ENCODE data around the gene SMAD7. TPM values are rescaled to one million over a fixed set of nuclear protein-coding genes. Genes with fewer than 3 reads are reported as not detected.

SMAD7 gene
- total RNA-seq, 4 donors from 2014 or later, result 22.5 to 54.9 (median 40.0) TPM

DNA sequence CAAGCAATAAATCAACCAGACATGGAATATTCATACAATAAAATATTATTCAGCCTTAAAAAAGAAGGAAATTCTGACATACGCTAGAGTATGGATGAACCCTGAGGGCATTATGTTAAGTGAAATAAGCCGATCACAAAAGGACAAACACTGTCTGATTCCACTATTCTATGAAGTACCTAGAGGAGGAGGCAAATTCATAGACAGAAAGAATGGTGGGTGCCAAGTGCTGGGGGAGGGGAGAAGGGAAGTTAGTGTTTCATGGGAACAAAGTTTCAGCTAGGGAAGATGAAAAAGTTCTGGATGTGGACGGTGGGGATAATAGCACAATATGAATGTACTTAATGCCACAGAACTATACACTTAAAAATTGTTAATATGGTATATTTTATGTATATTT, 19.8 kb downstream of the SMAD7 start:
- peak overlapping the region in 2 of 4 donors; percentile 26 to 47 for H3K4me3 ChIP-seq
- WGBS, result 64% methylated on average over 3 of the region's 3 CpGs
- H3K9me3 ChIP-seq, result no peaks in the 10 kb centered on the region
- intact Hi-C loops (cut with DNase I), result no loop called here
- no peak for DNase-seq (ENCODE audit: extremely low spot score)
- H3K27me3 ChIP-seq, result no peaks in the 10 kb centered on the region
- TF ChIP-seq EP300 (IDR thresholded peaks at IDR 0.05) (no peak), POLR2AphosphoS5 (IDR thresholded peaks at IDR 0.05) (no peak), CTCF (IDR thresholded peaks at IDR 0.05) (no peak)
- H3K36me3 ChIP-seq, result no peaks in the 10 kb centered on the region
- peak overlapping the region; percentile 83 to 97 (median 88) for H3K27ac ChIP-seq (replicated peaks in 1 of 4)
- peaks cover 100% of the 10 kb centered on the region in 4 donors for H3K4me1 ChIP-seq

- Histone ChIP-seq H3K4me3 (peak overlapping the region; percentile 8 to 47 (median 24)), H3K27me3 (no peaks in the 10 kb centered on the region), H3K36me3 (no peaks in the 10 kb centered on the region), H3K9me3 (no peaks in the 10 kb centered on the region), H3K4me1 (peaks cover 97 to 100% (median 99%) of the 10 kb centered on the region in 4 donors), H3K27ac (replicated peaks in 1 of 4) (peak overlapping the region; percentile 83 to 97 (median 88))
- intact Hi-C loops (cut with DNase I), result no loop called here
- DNase-seq (ENCODE audit: extremely low spot score), result no peak
- TF ChIP-seq POLR2A (IDR thresholded peaks at IDR 0.05; ENCODE audit: low read depth) (no peak), EP300 (IDR thresholded peaks at IDR 0.05) (no peak), POLR2AphosphoS5 (IDR thresholded peaks at IDR 0.05) (peak in 1 of 2 donors; percentile 27)
- WGBS, result 42% methylated on average over 16 of the region's 20 CpGs
These were observed 20.6 kb downstream of the SMAD7 start for GRCh38 chr18:48929941-48930713.

DNA sequence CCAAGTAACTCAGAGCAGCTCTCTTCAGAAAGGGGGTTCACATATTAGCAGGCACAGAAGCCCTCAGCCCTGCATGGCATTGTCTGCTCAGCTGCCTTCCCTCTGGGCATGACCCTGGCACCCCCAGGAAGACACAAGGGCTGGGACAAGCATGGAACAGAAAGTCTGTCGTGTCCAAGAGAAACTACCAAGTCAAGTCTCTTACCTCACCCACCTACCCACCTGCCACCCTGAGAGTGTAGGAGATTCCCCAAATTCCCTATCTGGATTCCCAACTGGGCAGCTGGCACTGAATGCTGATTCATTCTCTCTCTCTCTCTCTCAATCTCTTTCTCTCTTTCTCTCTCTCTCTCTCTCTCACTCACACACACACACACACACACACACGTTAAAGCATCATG, 21.6 kb downstream of the SMAD7 start:
- intact Hi-C loops (cut with DNase I), result no loop called here
- no peaks in the 10 kb centered on the region for H3K27me3 ChIP-seq
- H3K4me3 ChIP-seq, result peak overlapping the region; percentile 10 to 47 (median 18)
- TF ChIP-seq CTCF (IDR thresholded peaks at IDR 0.05) (no peak), POLR2AphosphoS5 (IDR thresholded peaks at IDR 0.05) (no peak), POLR2A (IDR thresholded peaks at IDR 0.05; ENCODE audit: low read depth) (no peak), EP300 (IDR thresholded peaks at IDR 0.05) (no peak)
- peak overlapping the region; percentile 83 to 97 (median 88) for H3K27ac ChIP-seq (replicated peaks in 1 of 4)
- peaks cover 97 to 100% (median 99%) of the 10 kb centered on the region in 4 donors for H3K4me1 ChIP-seq
- DNase-seq (ENCODE audit: extremely low spot score), result no peak
- no peaks in the 10 kb centered on the region for H3K36me3 ChIP-seq
- no peaks in the 10 kb centered on the region for H3K9me3 ChIP-seq
- 29% methylated on average over 2 of the region's 2 CpGs for WGBS

DNA sequence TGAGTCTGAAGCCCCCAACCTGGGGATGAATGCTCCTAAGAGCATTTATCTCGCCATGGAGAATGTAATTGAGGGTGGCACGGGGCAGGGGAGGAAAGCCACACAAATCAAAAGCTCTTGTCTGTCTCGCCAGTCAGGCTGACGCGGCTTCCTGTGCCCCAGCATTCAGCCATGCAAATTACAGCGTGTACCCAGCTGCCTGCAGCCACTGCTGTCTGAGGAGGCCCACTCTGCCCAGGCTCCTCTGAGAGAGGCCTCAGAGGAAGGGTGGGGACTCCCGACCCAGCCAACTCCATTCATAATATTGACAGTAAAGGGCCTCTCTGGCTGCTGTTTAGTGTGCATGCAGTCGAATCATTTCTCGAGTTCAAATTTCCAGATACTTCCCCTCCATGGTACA, 22.0 kb downstream of the SMAD7 start:
- 15% methylated on average over 8 of the region's 9 CpGs for WGBS
- Histone ChIP-seq H3K4me1 (peaks cover 97 to 100% (median 99%) of the 10 kb centered on the region in 4 donors), H3K27me3 (no peaks in the 10 kb centered on the region), H3K9me3 (no peaks in the 10 kb centered on the region), H3K36me3 (no peaks in the 10 kb centered on the region), H3K4me3 (peak overlapping the region; percentile 10 to 30 (median 18)), H3K27ac (replicated peaks in 1 of 4) (peak overlapping the region; percentile 83 to 97 (median 88))
- TF ChIP-seq CTCF (IDR thresholded peaks at IDR 0.05), result no peak
- TF ChIP-seq POLR2AphosphoS5 (IDR thresholded peaks at IDR 0.05), result peak; percentile 36 to 46
- intact Hi-C loops (cut with DNase I), result no loop called here
- no peak for DNase-seq (ENCODE audit: extremely low spot score)

DNA sequence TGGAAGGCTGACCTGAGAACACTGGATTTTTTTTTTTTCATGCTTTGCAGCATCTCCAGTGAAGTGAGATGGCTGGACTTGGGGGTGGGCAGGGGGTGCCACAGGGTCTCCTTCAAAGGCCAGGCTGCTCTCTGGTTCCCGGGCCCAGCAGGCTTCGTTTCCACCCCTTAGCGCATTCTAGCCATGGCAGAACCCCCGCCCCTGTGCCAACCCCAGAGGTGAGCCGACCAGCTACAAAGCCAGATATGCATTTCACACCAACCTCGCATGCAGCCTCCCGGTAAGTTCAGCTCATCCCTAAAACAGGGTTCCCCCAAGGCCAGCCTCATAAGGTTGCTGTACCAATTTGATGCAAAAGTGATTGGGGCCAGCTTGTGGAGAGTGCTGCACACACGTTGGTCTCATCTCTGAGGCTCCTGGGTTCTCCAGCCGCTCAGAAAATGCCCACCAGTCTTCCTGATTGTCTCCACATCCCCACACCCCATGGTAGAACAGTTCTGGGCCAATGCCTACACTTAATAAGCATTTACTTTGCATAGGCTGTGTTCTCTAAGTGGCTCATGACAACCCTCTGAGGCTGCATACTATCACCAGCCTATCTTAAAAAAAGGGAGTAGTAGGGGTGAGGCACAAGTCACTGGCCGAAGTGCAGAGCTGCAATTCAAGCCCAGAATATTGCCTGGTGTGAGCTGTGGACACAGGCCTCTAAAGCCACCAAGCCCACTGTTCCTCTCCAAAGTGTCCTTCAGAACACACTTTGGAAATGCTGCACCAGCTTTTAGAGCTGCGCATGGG, 23.3 kb downstream of the SMAD7 start:
- peaks cover 97 to 100% (median 99%) of the 10 kb centered on the region in 4 donors for H3K4me1 ChIP-seq
- TF ChIP-seq EP300 (IDR thresholded peaks at IDR 0.05) (no peak), POLR2A (IDR thresholded peaks at IDR 0.05; ENCODE audit: low read depth) (no peak), POLR2AphosphoS5 (IDR thresholded peaks at IDR 0.05) (no peak), CTCF (IDR thresholded peaks at IDR 0.05) (no peak)
- no peaks in the 10 kb centered on the region for H3K9me3 ChIP-seq
- WGBS, result 89% methylated on average over 11 of the region's 11 CpGs
- H3K27ac ChIP-seq (replicated peaks in 1 of 4), result peak overlapping the region; percentile 83 to 97 (median 88)
- no peaks in the 10 kb centered on the region for H3K36me3 ChIP-seq
- H3K4me3 ChIP-seq, result no peak overlapping the region
- intact Hi-C loops (cut with DNase I), result no loop called here
- no peaks in the 10 kb centered on the region for H3K27me3 ChIP-seq
- no peak for DNase-seq (ENCODE audit: extremely low spot score)

Measured in esophagus muscularis mucosa (tissue), 4 donors.